Activated CD8-positive, alpha-beta memory T cell treated with anti-CD3 and anti-CD28 coated beads, Interleukin-2, amount 50 U/mL, for 24 hours (primary cell): ENCODE data around the gene ARMH3.

Experiments
- DNase-seq: peaks from one replicate; pipeline ENCODE4 v3.0.0-alpha.2; 2020; ENCODE audit errors: extremely low read depth

The ARMH3 gene

DNA sequence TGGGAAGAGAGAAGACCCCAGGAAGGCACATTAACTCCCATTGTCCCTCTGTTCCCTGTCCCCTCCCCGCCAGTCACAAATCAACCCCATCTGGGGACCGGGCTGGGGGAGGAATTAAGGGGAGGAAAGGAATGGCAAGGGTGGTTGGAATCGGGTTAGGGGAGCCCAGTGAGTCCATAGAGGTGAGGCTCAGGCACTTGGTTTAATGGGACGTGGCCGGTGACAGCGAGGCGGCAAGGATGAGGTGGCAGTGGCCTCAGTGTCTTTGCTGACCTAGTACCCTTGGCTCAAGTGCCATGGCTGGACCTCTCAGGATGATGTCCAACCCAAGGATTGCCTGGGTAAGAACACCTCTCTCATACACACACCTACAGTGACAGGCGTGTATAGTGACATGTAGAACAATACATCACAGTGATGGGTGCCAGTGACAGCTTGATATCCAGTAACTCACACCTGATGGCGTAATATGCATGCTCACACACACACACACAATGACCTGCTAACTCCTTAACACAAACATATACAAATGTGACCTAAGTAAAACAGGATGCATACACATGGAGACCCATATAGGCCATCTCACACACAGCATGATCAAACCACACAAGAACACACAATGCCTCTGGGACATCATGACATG, 224.7 kb downstream of the ARMH3 start:
- DNase-seq, result no peak

DNA sequence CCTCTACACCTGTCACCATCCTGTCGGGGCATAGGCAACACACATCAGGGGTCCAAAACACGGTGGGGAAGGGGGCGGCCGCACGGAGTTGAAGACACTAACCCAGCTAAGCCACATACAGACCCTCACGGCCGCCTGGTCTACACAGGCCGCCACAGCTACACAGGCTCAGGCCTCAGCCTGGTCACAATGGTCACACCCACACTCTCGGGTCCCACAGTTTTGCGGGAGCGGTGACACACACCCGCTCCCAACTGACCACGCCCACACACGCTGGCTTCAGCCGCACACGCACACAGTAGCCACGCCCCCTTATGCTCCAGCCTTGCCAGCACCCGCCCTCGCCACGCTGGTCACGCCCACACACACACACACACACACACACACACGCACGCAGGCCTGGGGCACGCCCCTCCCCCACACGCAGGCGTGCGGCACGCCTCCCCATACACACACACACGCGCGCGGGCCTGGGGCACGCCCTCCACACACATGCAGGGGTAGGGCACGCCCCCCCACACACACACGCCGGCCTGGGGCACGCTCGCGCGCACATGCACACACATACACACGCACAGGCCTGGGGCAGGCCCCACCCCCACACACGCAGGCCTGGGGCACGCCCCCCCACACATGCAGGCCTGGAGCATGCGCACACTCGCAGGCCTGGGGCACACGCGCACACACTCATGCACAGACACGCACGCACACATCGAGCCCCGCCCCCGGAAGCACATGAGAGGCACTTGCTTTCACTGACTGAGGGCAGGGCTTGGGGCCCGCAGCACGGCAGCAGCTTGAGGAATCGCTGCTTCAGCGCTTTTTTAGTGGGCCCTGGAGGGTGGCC, 225.4 kb downstream of the ARMH3 start:
- peak; percentile 70 for DNase-seq

DNA sequence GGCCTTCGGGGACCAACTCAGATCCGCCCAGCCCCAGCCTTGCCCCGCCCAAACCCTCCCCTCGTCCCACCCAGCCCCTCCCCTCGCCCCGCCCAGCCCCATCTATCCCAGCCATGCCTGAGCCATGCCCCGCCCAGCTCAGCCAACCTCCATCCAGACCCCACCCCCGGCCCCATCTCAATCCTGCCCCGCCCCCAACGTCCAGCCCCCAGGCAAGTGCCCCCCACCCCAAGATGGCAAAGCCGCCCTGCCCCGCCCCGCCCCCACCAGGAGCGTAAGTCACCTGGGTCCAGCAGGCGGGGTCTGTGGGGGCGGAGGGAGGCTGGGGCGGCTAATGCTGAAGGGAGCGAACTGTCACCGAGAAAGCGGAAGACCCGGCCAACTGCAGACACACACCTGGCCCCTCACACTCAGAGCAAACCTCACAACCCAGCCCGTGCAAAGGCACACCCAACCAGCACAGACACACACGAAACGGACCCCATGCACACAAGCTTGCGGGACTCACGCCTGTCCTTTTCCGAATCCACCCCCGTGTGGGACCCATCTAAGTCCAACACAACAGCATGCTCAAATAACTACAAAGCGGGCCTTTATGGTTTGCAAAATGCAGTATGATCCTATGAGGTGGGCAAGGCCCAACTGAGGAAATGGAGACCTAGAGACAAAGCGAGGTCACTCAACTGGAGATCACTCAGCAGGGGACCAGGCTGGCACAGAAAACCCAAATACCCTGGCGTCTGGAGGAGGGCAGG, 226.2 kb downstream of the ARMH3 start:
- DNase-seq, result no peak

GRCh38 chr10:101828766-101829551, 227.0 kb downstream of the ARMH3 start:
- no peak for DNase-seq

DNA sequence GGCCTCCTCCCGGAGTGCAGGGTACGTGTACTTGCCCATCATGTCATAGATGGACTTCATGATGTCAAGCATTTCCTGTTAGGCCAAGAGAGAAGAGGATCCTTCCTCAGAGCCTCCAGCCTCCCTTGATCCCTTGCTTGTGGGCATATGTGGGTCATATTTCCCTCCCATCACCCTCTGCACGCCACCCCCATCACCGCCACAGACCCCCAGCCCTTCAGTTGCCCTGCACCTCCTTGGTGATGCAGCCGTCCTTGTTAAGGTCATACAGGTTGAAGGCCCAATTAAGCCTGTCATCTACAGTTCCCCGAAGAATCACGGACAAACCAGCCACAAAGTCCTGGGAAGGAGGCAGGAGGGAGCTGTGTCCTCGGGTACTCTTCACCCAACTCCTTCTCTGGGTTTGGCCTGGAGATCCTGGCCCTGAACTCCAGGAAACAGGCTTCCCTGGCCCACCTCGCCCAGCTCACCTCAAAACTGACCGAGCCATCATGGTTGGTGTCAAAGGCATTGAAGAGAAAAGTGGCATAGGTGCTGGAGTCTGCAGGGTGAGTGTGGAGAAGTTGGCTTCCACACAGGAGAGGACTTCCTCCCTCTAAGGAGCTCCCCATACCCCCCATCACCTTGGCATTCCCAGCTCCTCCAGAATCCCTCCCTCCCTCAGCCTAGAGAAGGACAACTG, 227.9 kb downstream of the ARMH3 start:
- DNase-seq, result no peak

DNA sequence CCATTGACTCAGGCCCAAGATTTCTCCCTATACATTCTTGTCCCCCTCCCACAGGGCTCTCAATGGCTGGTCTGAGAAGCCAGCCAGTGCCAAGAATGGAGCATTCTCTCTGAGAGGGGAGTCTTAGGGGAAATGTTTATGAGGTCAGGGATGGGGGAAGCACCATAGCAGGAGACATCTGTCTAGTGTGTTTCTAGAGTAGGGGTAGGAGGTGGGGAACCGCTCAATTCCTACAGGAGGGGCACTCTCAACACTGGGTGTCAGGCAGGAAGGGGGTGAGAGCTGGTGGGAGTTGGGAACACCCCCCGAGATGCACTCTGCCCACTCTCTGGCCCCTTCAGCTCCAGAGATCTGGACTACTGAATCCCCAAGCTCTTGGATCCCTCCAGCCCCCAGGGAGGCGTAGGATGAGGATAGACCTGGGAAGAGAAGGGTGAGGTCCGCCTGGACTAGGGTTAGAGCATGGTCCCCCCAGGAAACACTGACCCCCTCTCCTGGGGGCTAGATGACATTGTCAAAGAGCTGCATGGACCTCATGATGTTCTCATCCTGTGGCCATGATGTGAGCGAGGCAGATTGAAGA, 229.0 kb downstream of the ARMH3 start:
- DNase-seq, result no peak

DNA sequence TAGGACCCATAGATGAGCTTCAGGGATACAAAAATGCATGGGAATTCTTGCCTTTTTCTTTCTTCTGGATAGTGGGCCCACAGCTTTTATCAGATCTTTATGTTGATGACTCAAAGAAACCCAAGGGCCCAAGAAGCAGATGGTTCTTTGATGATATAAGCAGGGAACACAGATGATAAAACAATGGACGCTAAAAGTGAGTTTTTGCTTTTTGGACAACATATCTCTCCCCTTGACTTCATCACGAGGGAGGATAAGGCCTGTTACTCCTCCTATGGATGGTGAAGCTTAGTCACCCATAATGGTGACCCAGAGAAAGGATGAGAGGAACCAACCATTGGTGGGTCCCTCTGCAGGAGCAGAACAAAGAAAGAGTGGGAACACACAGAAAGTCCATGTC, 231.2 kb downstream of the ARMH3 start:
- DNase-seq, result no peak

GRCh38 chr10:101818872-101819633, 236.9 kb downstream of the ARMH3 start:
- no peak for DNase-seq

DNA sequence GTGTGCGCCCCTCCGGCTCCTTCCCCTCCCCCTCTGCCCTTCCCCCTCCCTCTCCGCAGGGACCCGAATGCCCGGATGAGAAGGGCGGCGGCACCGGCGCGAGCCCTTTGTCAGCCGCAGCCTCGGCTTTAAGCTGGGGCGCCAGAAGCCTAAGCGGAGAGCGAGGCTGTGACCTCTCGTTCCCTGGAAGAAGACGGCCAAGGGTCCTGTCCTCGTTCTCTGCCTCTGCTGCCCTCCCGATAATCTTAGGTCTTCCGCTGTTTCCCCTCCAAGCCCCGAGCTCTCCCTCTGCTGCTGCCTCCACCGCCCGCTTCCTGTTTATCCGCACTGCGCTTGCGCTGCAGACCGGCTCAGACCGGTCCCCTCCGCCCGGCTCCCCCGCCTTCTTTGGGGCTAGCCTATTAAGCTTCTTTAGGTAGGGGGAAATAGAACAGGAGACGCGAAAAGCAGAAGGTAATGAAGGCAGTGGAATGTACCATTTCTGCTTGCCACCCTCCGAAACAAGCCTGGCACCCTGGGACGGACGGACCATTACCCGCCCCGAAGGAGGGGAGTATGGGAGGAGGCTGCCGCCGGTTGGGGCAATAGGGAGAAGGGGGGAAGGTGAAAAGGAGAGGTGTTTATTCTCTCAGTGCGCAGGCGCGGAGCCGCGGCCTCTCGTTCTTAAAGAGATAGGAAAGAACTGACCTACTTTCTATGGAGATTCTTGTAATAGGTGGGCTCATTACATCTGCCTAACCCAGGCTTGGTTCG, 237.7 kb downstream of the ARMH3 start, which contains the start of gene OGA:
Gene OGA, minus strand, starts transcription at position 326 of the 753 bp plus-strand sequence. CDS start 422 bp downstream, outside the sequence.
- peak; percentile 95 for DNase-seq

DNA sequence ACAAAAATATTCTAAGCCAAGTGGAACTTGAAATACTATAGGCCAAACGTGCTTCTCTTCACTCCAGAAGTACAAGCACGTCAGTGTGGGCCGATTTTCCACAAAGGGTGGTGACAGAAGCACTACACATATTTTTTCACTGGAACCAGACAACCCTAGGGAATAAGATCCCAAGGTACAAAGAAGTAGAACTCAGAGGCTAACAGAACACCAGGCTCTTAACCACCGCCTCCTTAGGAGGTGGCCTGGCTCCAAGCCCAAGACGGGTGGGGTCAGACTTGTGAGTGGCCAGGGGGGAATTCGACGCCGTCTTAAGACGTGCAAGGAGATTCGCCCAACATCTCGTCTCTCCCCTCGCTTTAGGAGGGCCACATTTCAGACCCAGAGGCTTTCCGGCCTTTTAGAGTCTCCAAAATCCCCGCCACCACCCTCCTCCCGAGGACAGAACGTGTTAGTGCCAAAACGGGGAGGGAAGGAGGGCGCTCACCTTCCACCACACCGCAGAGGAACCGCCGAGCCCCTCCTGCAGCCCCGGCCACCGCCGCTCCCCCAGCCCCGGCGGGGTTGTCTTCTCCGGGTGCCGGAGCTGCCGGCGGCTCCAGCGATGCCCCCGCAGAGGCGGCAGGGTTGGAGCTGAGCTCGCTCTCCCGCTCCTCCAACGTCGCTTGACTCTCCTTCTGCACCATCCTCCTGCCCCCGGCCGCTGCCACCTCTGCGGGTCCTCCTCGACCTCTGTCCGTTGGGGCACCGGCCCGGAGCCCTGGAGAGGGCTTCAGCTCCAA, 238.4 kb downstream of the ARMH3 start:
- peak; percentile 15 for DNase-seq

DNA sequence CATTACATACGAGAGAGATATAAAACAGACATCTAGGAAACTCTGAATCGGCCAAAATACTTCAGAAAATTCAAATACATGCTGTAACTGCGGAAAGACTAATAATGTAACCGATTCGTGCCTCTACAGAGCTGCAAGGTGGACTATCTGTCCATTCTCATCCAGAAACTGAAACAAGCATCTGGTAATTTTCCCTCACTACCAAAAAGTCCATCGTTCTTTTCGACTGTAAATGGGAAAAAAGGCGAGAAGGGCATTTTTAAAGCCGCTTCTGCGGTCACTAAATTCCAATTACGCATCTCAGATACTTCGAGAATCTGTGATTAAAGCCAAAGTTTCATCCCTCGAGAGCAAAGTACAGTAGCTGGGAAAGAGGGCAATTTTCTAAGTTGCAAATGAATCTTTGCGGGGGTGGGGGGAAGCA, 239.0 kb downstream of the ARMH3 start:
- no peak for DNase-seq

- no peak for DNase-seq
Observed at GRCh38 chr10:101816376-101816775, 239.6 kb downstream of the ARMH3 start.

DNA sequence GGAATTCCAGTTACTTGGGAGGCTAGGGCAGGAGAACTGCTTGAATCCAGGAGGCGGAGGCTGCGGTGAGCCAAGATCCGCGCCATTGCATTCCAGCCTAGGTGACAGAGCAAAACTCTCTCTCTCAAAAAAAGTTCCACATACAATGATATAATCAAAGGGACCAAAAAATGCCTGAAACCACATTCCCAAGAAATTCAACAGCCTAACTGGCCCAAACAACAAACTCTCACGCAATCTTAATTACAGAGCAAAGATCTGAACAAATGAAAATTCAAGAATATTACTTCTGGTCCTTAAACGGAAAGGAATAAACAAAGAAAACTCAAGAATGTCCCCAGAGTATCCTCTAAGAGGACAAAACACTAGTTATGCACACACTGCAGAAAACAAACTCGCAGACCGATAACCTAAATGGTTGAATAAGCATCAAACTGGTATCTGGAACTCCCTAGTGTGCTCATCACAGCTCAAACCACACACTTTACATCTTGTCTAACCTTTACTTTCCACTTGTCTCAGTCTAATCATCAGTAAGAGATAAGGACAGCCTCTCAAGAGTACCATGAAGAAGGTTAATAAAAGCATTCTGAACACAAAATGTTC, 241.4 kb downstream of the ARMH3 start:
- DNase-seq, result no peak

DNA sequence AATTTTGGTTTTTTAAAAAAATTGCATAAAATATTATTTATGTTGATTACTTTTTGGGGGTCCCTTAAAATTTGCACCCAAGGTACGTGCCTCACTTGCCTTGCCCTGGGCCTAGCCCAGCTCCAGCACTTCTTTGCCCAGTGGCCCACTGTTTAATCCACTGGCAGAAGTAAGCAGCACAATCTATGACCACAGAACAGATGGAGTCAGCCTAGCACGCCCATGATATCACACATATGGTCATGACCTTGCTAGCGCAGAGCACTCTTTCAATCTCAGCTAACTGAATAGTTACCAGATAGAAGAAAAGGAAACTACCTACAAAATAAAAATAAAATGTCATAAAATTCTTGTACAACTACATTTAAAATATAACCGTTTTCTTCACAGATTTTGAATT, 243.4 kb downstream of the ARMH3 start:
- DNase-seq, result no peak

- no peak for DNase-seq
Observed at GRCh38 chr10:101807158-101807557, 248.8 kb downstream of the ARMH3 start.

DNA sequence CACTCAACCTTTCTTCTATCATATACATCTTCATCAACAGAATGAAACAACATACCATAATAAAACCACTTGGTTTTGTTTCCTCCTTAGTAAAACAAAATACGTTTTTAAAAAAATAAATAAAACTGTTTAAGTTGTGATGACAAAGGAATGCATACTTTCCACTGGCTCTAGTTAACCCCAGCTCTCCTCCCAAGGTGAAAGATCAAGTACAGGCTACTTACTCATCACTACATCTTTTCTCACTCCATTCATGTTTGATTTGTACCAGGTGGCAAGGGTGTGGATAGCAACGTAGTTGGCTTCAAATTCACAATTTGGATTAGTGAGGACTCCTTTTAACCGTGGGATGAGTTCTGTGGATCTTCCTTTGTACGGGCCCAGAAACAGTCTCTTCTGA, 252.5 kb downstream of the ARMH3 start:
- no peak for DNase-seq

GRCh38 chr10:101797403-101798059, 258.4 kb downstream of the ARMH3 start:
- DNase-seq, result no peak
